ENCODE measurements around the gene CHTOP.
"Not testable (repeated sequence)": the region's sequence is repeated elsewhere in the genome, so short reads cannot be mapped to it uniquely, and the experiment has no call there.

CHTOP gene

GRCh38 chr1:153631047-153632022, 2.5 kb upstream of the CHTOP start:
- no peak for DNase-seq (ENCODE audit: low read depth)

GRCh38 chr1:153633161-153633753, 609 bp upstream of the CHTOP start:
- no peak for DNase-seq (ENCODE audit: low read depth)

DNA sequence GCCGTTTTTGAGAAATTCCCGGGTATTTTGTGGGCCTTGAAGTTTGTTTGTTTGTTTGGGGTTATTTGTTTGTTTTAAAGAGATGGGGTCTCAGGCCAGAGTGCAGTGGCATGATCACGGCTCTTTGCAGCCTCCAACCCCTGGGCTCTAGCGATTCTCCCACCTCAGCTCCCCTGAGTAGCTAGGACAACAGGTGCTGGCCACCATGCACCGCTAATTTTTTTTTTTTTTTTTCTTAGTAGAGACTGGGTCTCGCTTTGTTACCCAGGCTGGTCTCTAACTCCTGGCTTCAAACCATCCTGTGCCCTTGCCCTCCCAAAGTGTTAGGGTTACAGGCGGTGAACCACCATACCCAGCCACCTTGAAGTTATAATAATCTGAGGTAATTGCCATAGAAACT, 2.0 kb downstream of the CHTOP start:
- DNase-seq (ENCODE audit: low read depth) = no peak

DNA sequence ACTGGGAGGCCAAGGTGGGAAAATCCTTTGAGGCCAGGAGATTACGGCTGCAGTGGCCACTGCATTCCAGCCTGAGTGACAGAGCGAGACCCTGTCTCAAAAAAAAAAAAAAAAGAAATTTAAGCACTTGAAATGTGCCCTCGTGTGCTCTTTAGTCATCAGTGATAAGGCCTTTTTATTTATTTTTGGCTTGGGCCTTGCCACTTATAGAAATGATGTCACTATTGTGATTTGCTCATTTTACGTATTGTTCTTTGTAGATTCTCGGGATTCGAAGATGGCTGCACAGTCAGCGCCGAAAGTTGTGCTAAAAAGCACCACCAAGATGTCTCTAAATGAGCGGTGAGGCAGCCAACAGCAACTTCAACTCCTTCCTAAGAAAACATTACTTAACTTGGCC, 2.4 kb downstream of the CHTOP start:
- no peak for DNase-seq (ENCODE audit: low read depth)

GRCh38 chr1:153638261-153638660, 4.4 kb downstream of the CHTOP start:
- no peak for DNase-seq (ENCODE audit: low read depth)

DNA sequence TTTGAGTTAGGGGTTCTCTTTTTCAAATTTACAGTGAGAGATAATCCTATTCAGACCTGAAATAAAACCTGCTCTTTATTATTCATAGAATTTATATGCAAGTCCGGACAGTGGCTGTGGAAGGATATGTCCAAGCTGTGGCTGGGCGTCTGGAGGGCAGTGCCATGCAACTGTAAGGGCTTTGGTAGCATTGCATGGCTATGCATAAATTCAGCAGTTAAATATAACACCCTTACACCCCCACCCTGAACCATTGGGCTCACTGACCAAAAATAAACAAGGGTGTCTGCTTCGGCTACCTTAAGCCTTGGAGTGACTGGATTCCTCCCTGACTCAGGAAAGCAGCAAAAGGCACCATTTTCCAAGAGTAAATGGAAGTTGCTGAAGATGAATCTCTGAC, 5.4 kb downstream of the CHTOP start:
- DNase-seq (ENCODE audit: low read depth) = no peak

GRCh38 chr1:153640213-153640612, 6.3 kb downstream of the CHTOP start:
- DNase-seq (ENCODE audit: low read depth) = not testable (repeated sequence)

DNA sequence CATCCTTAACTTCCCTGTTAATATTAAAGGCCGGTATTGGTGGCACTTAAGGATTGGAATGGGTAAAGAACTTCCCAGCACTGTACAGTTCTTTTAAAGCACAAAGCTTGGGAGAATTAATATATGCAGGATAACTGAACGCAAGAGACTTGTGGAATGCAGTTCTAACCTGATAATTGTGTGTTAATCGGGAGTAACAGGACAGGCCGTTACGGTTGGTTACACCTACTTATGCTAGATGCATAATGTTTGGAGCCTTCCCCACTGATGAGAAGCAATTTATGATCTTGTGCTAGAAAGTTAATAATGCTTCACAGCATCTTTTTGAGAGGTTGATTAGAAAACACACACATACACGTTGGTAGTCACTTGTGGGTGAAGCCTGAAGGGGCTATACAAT, 7.0 kb downstream of the CHTOP start:
- no peak for DNase-seq (ENCODE audit: low read depth)

DNA sequence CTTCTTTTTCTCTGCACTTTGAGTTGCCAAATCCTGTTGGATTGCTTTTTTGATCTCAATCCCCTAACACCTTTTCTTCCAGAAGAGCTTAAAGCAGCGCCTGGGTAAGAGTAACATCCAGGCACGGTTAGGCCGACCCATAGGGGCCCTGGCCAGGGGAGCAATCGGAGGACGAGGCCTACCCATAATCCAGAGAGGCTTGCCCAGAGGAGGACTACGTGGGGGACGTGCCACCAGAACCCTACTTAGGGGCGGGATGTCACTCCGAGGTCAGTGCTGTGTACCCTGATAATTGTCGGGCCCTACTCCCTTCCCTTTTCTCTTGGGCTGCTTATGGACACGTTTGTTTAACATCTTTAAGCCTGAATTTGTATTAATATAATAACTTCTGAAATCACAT, 8.3 kb downstream of the CHTOP start:
- DNase-seq (ENCODE audit: low read depth) = no peak

- DNase-seq (ENCODE audit: low read depth) = no peak
Observed at GRCh38 chr1:153643100-153643499, 9.2 kb downstream of the CHTOP start.

DNA sequence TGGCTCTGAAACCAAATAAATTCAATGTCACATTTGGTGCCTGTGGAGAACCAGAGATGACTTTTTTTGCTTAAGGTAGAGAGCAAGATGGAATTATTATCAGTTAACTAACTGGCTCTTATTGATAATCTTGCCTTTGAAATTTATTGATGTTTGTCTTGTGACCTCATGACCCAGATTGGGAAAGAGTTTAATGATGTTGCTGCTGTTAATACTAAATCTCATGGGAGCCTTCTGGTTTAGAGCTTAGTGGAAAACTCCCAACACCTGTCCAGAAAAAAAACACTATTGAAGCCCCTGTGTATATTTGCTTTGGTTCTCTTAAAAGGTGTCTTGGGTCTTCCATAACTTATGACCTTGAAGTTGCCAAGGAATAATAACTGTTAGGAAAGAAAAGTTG, 9.9 kb downstream of the CHTOP start:
- DNase-seq (ENCODE audit: low read depth) = no peak

- no peak for DNase-seq (ENCODE audit: low read depth)
Observed at GRCh38 chr1:153646672-153647345, 12.9 kb downstream of the CHTOP start.

GRCh38 chr1:153647346-153647714, 13.5 kb downstream of the CHTOP start:
- no peak for DNase-seq (ENCODE audit: low read depth)

DNA sequence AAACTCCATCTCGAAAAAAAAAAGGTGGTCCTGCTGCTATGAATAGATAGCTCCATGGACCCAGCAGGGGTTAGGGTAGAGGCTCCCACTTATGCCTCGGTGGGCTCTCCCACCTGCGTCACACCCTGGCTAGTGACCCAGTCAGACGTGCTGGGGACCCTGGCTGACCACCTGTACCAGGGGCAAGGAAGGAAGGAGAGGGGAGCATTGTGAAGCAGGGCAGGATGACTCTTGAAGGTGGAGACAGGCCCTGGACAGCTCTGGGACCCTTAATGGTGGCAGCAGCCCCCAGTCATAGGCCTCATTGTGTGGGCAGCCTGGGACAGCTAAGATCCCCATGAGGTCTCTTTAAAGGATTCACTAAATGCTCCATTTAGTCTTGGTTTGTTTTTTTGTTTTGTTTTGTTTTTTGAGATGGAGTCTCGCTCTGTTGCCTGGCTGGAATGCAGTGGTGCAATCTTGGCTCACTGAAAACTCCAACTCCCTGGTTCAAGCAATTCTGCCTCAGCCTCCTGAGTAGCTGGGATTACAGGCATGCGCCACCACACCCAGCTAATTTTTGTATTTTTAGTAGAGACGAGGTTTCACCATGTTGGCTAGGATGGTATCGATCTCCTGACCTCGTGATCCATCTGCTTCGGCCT, 14.3 kb downstream of the CHTOP start:
- no peak for DNase-seq (ENCODE audit: low read depth)

DNA sequence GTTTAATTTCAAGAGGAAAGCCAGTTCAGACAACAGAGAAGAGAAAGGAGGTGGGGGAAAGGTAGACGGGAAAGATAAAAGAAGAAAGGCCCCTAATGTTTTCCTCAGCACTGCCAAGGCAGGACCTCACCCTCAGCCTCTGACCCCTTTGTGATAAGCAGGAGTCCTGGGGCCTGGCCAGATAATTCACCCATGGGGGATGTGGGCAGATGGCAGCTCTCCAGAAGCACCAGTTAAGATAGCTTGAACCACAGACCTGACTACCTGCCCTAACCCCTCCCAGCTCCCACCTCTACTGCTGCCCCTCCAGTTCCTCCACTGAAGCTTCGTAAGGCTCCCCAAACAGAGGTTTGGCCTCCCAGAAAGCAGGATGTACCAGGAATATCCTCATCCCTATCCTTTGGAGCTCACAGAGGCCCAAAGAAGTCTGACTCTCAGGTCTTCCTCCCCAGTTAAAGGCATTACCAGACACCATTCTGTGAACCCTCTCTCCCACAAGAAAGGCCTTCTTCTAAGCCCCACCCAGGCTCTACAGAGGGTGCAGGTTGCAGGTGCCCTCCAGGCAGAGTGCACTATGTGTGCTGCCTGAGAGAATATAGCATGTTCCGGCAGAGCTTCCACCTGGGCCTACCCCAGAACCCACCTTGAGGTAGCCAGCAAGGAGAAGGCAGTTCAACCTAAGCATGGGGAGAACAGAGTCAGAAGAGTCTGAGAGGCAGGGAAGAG, 15.4 kb downstream of the CHTOP start:
- no peak for DNase-seq (ENCODE audit: low read depth)

GRCh38 chr1:153649863-153650235, 16.0 kb downstream of the CHTOP start:
- DNase-seq (ENCODE audit: low read depth) = no peak

- no peak for DNase-seq (ENCODE audit: low read depth)
Observed at GRCh38 chr1:153651771-153652170, 17.9 kb downstream of the CHTOP start.

GRCh38 chr1:153652805-153653500, 19.1 kb downstream of the CHTOP start:
- DNase-seq (ENCODE audit: low read depth) = no peak

GRCh38 chr1:153655333-153655732, 21.5 kb downstream of the CHTOP start:
- no peak for DNase-seq (ENCODE audit: low read depth)

DNA sequence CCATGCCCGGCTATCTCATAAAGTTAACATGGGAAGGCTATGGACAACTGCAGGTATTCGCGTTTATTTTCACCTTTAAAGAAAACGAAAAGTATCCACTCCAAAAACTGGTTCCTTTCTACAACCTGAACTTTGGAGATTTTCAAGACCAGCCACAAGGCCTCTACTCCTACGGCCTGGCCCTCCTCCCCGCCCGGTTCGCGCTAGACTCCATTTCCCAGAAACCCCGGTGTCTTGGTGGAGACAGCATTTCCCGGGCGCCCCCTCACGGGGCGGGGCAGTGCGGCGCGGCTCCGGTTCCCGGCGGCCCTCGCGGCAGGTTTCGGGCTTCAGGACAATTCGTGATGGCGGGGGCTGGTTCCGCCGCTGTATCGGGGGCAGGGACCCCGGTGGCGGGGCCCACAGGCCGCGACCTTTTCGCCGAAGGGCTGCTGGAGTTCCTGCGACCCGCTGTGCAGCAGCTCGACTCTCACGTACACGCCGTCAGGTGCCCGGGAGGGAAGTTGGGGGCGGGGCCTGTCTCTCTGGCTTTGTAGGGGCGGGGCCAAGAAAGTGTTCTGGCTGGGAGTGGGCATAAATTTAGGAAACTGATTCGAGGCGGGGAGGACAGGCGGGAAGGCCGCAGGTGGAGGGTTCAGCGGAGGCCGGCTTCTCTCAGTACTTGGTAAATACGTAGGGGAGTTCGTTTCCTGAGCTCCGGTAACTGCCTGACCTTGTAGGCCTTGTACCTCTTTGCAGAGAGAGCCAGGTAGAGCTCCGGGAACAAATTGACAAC, 24.7 kb downstream of the CHTOP start, which contains the start of gene SNAPIN:
SNAPIN (plus strand) TSS at position 304 of the 775 bp plus-strand sequence; CDS start at position 345, 41 bp downstream.
- DNase-seq (ENCODE audit: low read depth) = no peak
